ENCODE data around the gene APOBEC4. TPM values are rescaled to one million over a fixed set of nuclear protein-coding genes. Genes with fewer than 3 reads are reported as not detected.
"Not testable (repeated sequence)": the region's sequence is repeated elsewhere in the genome, so short reads cannot be mapped to it uniquely, and the experiment has no call there.

Gene APOBEC4
- total RNA-seq = not detected

- ATAC-seq = peak; percentile 39
These were observed at the start of gene APOBEC4 for GRCh38 chr1:183652547-183653461. TSS of gene APOBEC4 (minus strand) at chr1:183653316. CDS start at chr1:183648781, 4,535 bp downstream.

DNA sequence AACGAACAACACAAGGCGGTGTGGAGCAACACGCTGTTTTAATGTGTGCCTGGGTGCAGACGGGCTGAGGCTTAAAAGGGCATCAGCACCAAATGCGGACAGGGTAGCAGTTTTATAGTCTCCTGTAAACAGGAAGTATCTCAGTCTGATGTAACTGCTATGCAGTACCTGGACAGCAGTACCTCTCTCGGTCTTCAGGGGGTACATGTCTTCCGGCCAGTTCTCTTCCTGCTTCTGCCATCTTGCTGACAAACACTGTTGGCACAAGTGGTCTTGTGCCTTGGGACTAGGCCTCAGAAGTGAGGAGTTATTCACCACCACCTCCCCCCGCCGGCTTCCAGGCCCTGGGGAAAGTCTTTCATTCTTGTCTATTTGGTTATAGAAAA lies 49.7 kb upstream of the APOBEC4 start:
- ATAC-seq = no peak

DNA sequence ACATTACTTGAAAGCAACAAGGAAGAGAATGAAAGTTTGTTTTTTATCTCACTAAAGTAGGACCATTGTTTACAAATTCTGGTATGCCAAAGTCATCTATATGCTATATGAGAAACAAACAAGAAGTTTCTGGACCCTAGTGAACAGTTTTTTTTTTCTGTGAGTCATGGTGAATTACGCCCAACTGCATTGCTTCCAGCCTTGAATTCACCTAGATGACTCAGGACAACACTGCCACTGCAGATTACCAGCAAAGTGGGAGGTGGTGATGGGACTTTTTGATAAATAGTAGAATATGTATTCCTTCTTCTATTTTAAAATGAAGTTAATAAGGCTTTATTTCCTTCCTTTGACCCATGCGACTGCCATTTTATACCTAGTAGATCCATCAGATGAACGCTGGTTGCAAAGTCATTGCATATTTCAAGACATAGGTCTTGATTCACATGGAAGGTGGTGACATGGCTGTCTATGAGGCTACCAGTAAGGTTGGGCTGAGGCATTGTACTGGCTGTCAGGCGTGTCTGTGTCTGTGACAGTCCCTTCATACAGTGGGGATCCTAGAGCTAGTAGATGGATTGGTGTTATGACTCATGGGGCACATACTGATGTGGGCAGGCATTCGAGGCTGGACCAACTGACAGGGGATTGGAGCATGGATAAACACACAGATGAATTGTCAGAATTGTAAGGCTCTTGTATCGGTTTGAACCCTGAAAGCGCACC lies 49.1 kb upstream of the APOBEC4 start:
- no peak for ATAC-seq

DNA sequence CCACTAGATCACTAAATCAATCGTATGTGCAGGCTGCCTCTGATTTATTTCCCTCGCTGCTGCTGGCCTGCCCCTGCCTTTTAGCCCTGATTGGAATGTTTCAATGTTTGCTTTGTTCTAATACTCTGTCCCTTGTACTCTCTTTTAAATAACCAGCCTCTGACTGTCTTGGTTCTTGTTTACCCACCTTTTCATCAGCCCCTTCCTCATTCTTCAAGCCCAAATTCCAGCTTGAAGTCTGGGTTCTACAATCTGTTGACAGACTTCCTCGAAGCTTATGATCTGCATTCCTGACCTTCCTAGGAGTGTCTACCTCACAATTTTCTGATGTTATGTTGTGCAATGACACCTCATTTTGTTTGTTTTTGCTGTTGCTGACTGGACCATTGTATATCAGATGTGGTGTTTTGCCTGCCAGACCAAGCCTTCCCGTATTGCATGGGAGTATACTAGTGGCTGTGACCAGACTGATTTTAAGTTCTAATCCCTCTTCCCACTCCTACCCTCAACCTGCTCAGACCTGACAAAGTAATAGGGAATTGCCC lies 46.6 kb upstream of the APOBEC4 start:
- ATAC-seq = peak; percentile 57

- no peak for ATAC-seq
These were observed 44.9 kb upstream of the APOBEC4 start for GRCh38 chr1:183697814-183698590.

DNA sequence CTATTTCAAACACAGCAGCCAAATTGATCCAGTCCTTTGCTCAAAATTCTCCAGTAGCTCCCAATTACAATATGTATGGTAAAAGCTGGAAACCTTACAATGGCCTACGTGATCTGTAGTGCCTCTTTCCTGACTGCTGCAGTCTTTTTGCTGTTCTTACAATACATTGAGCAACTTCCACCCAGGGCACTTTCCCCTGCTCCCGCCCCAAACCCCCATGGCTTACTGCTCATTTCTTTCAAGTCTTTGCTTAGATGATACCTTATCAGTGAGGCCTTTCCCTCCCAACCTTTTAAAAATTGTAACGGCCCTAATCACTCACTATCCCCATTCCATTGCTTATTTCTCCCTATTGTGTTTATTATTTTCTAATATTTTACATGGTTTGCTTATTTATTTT lies 43.9 kb upstream of the APOBEC4 start:
- no peak for ATAC-seq

DNA sequence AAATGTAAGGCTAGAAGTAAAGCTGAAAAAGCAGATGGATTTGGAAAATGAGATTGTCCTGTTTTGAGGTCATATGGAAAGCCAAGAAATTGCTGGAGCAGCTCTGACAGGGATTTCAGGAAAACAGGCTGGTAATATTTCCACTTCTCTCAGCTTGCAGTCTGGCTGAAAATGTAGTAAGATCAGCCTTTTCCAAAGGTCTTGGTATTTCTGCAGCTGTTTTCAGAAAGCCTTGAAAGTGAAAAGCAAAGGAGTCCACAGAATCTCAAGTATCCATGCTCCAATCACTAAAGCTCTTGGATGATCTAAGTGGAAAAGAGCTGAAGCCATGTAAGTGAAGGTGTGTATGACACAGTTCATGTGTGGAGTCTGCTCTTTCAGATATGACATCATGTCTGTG lies 41.6 kb upstream of the APOBEC4 start:
- no peak for ATAC-seq

DNA sequence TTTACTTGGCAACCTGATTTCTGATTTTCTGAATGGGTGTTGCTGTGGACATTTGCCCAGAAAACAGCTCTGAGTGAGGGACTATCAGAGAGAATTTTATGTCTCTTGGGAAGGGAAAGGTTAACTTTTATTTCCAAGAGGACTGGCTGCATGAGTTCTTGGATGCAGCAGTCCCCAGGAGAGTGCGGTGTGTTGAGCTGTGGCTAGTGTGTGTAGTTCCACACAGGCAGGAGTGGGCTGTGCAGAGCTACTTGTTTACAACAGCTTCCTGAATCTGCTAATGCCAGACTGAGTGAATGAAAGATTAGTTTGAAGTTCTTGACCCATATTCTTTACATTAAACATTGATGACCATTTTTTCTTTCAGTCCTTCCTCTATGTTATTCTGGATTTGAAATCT lies 41.0 kb upstream of the APOBEC4 start:
- no peak for ATAC-seq

DNA sequence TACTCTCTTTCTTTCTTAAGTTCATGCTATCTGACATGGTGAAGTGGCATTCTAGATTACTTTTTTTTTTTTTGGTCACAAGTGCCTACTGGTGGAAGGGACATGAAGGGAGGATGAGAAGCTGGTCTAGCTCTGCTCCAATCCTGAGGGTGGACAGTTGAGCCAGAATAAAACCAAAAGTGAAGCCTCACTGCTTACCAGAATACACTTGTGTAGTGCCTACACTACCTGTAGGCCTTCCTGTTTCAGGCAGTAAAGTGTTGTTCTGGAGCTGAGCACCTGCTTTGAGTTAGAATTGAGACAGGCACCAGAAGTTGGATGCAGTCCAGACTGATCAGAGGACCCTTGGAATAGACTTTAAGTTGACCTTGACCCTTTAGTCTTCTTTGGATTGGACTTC lies 40.4 kb upstream of the APOBEC4 start:
- ATAC-seq = no peak

- no peak for ATAC-seq
These were observed 36.7 kb upstream of the APOBEC4 start for GRCh38 chr1:183689762-183690204.

- no peak for ATAC-seq
These were observed 35.4 kb upstream of the APOBEC4 start for GRCh38 chr1:183688341-183689060.

DNA sequence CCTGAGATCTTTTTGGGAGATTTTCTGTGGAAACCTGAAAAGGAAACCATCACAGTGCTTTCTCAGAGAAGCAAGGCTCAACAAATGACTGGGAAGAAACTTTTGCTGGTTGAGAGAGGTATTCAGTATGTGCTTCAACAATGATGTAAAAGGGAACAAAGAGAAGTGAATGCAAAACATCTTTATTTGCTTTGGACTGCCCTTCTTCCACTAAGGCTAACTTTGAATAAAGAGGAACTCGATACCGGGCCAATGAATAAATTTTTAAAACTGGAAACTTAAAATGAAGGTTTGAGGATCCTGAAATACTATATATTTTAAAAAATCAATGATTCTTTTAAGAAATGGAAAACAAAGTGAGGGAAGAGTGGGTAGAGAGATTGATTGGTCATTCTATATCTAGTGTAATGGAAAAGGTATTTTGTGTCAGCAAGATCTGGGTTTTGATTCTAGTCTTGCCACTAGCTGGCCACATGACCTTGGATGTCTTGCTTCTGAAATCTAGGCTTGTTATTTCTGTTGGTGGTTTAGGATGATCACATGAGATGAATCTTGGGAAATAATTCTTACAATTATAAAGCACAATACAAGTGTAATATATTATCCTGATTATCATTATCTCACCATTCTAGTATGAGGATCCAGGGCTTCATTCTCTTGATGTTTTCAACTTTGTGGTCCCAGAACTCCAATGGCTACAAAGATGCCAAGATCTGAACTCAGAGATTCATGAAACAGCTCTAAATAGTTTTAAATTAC lies 34.6 kb upstream of the APOBEC4 start:
- ATAC-seq = no peak

DNA sequence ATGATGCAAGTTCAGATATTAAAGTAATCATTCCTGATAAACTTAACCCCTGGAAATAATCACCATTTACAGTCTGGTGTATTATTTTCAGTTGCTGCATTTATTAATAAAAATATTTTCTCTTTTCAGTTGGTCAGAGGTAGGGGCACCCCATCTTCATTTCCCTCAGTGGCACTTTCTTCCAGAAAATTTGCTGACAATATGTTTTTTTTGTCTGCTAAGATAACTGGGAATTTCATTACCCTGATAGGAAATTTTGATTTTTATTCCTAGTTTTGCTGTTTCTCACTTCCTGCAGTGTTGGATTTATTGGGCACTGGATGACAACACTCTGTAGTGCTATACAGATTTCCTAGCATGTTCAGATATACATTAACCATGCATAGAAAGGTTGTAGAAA lies 33.1 kb upstream of the APOBEC4 start:
- ATAC-seq = no peak

- ATAC-seq = peak; percentile 64
These were observed 32.1 kb upstream of the APOBEC4 start for GRCh38 chr1:183685112-183685713.

- ATAC-seq = not testable (repeated sequence)
These were observed 26.2 kb upstream of the APOBEC4 start for GRCh38 chr1:183679363-183679762.

DNA sequence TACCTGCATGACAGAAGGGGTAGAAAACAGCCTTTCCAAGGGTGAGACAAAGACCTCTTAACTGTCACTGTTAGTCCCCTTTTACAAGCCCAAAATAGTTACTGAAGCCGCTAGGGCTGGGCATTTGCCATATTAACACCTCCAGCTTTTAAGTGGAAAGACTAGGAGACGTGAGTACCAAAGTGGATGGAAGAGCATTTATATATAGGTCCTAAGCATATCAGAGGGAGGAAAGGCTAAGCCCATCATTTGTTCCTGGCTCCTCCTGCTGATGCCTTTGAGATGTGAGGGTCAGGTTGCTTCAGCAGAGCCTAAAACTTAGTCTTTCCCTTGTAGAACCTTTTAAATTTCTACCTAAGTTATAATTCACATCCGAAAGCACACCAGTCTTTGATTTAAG lies 25.7 kb upstream of the APOBEC4 start:
- no peak for ATAC-seq

DNA sequence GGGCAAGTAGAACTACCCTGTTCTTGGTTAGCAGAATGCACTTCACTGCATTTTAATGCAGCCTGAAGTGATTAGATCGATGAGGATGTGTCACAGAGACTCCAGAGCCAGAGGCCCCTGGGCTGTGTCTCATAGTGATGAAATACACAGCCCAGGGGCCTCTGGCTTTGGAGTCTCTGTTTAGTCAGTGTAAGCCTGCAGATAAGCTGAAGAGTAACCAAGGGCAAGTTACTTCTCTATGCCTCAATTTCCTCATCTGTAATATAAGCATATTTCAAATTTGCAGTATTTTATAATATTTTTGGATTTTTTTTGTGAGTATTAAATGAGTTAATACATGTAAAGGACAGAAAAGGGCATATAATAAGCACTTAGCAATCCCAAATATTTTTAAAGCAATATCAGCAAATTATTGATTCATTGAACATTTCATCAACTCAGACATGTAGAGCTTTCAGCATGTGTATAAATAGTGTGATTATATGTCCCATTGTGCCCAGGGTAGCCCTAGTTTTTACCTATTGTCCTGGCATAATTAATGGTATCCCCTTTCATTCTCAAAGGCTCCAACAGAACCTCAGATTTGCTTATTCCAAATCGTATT lies 23.6 kb upstream of the APOBEC4 start:
- no peak for ATAC-seq

DNA sequence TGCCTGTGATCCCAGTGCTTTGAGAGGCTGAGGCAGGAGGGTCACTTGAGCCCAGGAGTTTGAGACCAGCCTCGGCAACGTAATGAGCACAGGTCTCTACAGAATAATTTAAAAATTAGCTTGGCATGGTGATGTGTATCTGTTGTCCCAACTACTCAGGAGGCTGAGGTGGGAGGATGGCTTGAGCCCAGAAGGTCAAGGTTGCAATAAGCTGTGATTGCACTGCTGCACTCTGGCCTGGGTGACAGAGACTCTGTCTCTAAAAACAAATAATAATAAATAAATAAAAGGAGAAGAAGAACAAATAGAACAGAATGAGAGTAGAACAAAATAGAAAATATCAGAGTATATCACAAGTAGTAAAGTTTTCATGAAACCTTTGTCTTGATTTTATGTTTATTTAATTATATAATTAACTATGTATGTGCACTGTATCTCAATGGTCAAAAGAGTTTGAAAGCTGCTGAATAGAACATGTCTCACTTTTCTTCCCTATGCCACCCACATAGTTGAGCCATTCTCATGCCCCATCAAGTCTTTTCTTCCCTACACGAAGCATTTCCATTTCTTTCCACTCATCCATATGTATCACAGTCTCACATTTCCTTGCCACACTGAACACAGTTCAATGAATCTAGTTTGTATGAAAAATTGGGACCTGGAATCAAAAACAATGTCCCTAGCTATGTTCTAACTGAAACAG lies 22.9 kb upstream of the APOBEC4 start:
- no peak for ATAC-seq

DNA sequence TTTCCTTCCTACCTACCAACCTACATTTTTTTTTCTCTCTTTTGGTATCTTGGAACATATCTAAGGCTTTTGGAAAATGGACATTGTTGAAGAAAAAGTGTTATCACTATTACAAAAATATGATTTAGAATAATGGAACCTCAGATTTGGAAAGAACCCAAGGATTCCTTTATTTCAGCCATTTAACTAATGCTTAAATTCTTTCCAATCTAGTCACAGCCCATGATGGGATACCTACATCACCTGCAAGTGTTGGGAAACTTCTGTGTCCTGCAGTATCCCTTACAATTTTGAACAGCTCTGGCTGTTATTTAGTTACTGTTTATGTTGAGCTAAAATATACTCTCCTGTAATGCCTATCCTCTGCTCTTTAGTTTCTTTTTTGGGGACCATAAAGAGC lies 22.3 kb upstream of the APOBEC4 start:
- no peak for ATAC-seq

DNA sequence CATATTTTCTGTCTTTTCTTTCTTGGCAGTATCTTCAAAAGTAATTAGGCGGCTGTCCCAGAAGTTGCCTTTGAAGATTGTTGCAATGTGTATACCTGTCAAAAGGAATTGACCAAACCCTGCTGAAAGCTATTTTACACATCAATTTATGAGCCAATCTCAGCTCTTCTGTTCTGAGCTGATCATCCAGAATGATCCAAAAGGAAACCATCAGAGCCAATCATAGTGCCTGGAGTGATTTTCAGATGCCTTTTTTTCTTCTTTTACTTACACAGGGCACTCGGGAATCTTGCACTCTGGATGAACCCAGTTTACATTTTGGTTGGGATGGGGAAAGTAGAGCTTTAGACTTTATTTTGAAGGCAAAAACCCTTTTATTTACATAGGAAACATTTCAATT lies 21.8 kb upstream of the APOBEC4 start:
- ATAC-seq = no peak
